Measurements from ENCODE around the gene UTF1. TPM values are rescaled to one million over a fixed set of nuclear protein-coding genes. Genes with fewer than 3 reads are reported as not detected.

Gene UTF1
- polyA plus RNA-seq, 3 donors, result 0.14 to 0.48 (median 0.24) TPM

GRCh38 chr10:133279326-133280226 is 49.6 kb downstream of the UTF1 start:
- Histone ChIP-seq H3K79me2 (ENCODE audit: insufficient read depth, low read length) (peaks cover 26% of the 10 kb centered on the region), H3K27me3 (ENCODE audit: control insufficient read depth in 2 of 2, insufficient read depth in 2 of 2, low read length in 2 of 2) (no peaks in the 10 kb centered on the region), H3K9me3 (replicated peaks in 1 of 2; ENCODE audit: control insufficient read depth in 1 of 2, insufficient read depth in 1 of 2, low read length in 2 of 2) (no peaks in the 10 kb centered on the region), H3K4me2 (replicated peaks; ENCODE audit: extremely low read depth, low read length, poor library complexity, severe bottlenecking) (peak overlapping the region; percentile 99), H3K4me3 (replicated peaks in 1 of 3; ENCODE audit: low read depth in 2 of 3, low read length in 3 of 3) (peak overlapping the region in 2 of 3 experiments; percentile 21 to 94), H3K9ac (ENCODE audit: insufficient read depth, low read length, poor library complexity, severe bottlenecking) (peak overlapping the region; percentile 97), H2AFZ (ENCODE audit: insufficient read depth, low read depth, low read length, poor library complexity, severe bottlenecking) (no peak overlapping the region), H3K36me3 (replicated peaks in 1 of 2; ENCODE audit: control insufficient read depth in 1 of 2, insufficient read depth in 2 of 2, low read length in 2 of 2) (peaks cover 35 to 41% of the 10 kb centered on the region in 2 donors), H4K20me1 (ENCODE audit: insufficient read depth, low read length) (peaks cover 19% of the 10 kb centered on the region), H3K27ac (ENCODE audit: low read depth in 1 of 2, low read length in 2 of 2) (peak overlapping the region; percentile 96 to 99), H3K4me1 (ENCODE audit: control insufficient read depth in 1 of 2, insufficient read depth in 2 of 2, low read length in 2 of 2) (peaks cover 66 to 71% of the 10 kb centered on the region in 2 donors)
- intact Hi-C loops (cut with micrococcal nuclease), result loop anchor here (2.0 kb wide), 3 partner anchors 13 to 29 kb away; partner anchors contain the start of genes TUBGCP2 (in 1 of the 2) and ZNF511 (in 1 of the 2)
- Mint-ChIP-seq H3K36me3 (peaks cover 42 to 47% of the 10 kb centered on the region in 2 donors), H3K4me1 (peaks cover 56% of the 10 kb centered on the region), H3K27me3 (ENCODE audit: low read depth in 3 of 3) (peaks cover 0 to 14% (median 2%) of the 10 kb centered on the region in 3 donors), H3K9me3 (peaks cover 0 to 2% (median 0%) of the 10 kb centered on the region in 7 donors), H3K4me3 (peak overlapping the region; percentile 68 to 91), H3K27ac (peak overlapping the region; percentile 99 to 100 (median 100))
- no peak for TF ChIP-seq CTCF (IDR thresholded peaks at IDR 0.05)
- 20% methylated on average over 22 of the region's 24 CpGs for WGBS (ENCODE audit: insufficient coverage)
- DNase-seq, result peak; percentile 59 to 74 (median 59)

GRCh38 chr10:133280391-133281059 is 50.5 kb downstream of the UTF1 start:
- peaks cover 44 to 51% of the 10 kb centered on the region in 2 donors for H3K36me3 ChIP-seq (replicated peaks in 1 of 2; ENCODE audit: control insufficient read depth in 1 of 2, insufficient read depth in 2 of 2, low read length in 2 of 2)
- H3K27me3 Mint-ChIP-seq (ENCODE audit: low read depth in 3 of 3), result peaks cover 0 to 8% (median 2%) of the 10 kb centered on the region in 3 donors
- peak overlapping the region in 1 of 2 donors; percentile 39 for H3K4me3 Mint-ChIP-seq
- H3K9me3 Mint-ChIP-seq, result peaks cover 0 to 2% (median 0%) of the 10 kb centered on the region in 7 donors
- peaks cover 52 to 57% of the 10 kb centered on the region in 2 donors for H3K36me3 Mint-ChIP-seq
- no peaks in the 10 kb centered on the region for H3K9me3 ChIP-seq (replicated peaks in 1 of 2; ENCODE audit: control insufficient read depth in 1 of 2, insufficient read depth in 1 of 2, low read length in 2 of 2)
- DNase-seq, result no peak
- H4K20me1 ChIP-seq (ENCODE audit: insufficient read depth, low read length), result peaks cover 11% of the 10 kb centered on the region
- no peaks in the 10 kb centered on the region for H3K27me3 ChIP-seq (ENCODE audit: control insufficient read depth in 2 of 2, insufficient read depth in 2 of 2, low read length in 2 of 2)
- TF ChIP-seq CTCF (IDR thresholded peaks at IDR 0.05), result no peak
- H3K27ac ChIP-seq (ENCODE audit: low read depth in 1 of 2, low read length in 2 of 2), result peak overlapping the region; percentile 96 to 99
- intact Hi-C loops (cut with micrococcal nuclease), result no loop called here
- H3K27ac Mint-ChIP-seq, result peak overlapping the region; percentile 99 to 100 (median 100)
- H3K4me1 ChIP-seq (ENCODE audit: control insufficient read depth in 1 of 2, insufficient read depth in 2 of 2, low read length in 2 of 2), result peaks cover 56 to 61% of the 10 kb centered on the region in 2 donors
- H2AFZ ChIP-seq (ENCODE audit: insufficient read depth, low read depth, low read length, poor library complexity, severe bottlenecking), result no peak overlapping the region
- H3K4me1 Mint-ChIP-seq, result peaks cover 48% of the 10 kb centered on the region
- H3K9ac ChIP-seq (ENCODE audit: insufficient read depth, low read length, poor library complexity, severe bottlenecking), result peak overlapping the region; percentile 97
- 91% methylated on average over 10 of the region's 10 CpGs for WGBS (ENCODE audit: insufficient coverage)
- H3K4me3 ChIP-seq (replicated peaks in 1 of 3; ENCODE audit: low read depth in 2 of 3, low read length in 3 of 3), result peak overlapping the region in 1 of 3 experiments; percentile 94
- H3K79me2 ChIP-seq (ENCODE audit: insufficient read depth, low read length), result peaks cover 16% of the 10 kb centered on the region
- H3K4me2 ChIP-seq (replicated peaks; ENCODE audit: extremely low read depth, low read length, poor library complexity, severe bottlenecking), result peak overlapping the region; percentile 99

All from CD14-positive monocyte (primary cell).